ENCODE results near the gene SCD5. TPM values are rescaled to one million over a fixed set of nuclear protein-coding genes. Genes with fewer than 3 reads are reported as not detected.

The SCD5 gene
- total and polyA plus RNA-seq, 2 of the 4 experiments (the other 2 are of a cell fraction): 12.4 to 13.5 TPM

DNA sequence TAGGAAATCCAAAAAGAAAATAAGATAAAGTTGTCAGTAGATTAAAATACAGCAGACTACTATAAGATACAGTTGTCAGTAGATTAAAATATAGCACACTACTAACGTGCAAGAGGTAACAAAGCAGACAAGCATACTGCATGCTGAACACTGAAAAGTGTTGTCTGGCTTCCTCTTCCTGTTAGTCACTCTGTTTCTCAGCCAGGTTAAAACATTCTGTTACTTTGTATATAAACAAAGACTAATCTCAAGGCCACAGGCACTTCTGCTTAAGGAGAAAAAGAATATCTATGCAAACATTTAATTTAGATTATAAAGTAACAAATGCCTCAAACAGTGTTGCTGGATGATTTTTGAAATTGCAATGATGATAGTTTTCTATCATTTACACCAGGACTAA lies 41.0 kb upstream of the SCD5 start:
- Histone ChIP-seq H3K18ac (ENCODE audit: low read depth, low read length) (no peak overlapping the region), H2BK5ac (ENCODE audit: low read depth, low read length, poor library complexity, severe bottlenecking) (no peak overlapping the region), H3K9me3 (ENCODE audit: control insufficient read depth, insufficient read depth, low read length) (no peaks in the 10 kb centered on the region), H4K20me1 (ENCODE audit: insufficient read depth, low read length) (peaks cover 49% of the 10 kb centered on the region), H2AFZ (replicated peaks; ENCODE audit: low read length, poor library complexity) (no peak overlapping the region), H3K56ac (ENCODE audit: extremely low read depth, insufficient read depth, low read length) (no peak overlapping the region), H2BK15ac (ENCODE audit: low read depth, low read length) (no peak overlapping the region), H3K9ac (ENCODE audit: low read depth, low read length) (no peak overlapping the region), H2AK5ac (ENCODE audit: low read depth, low read length) (no peak overlapping the region), H3K4me1 (ENCODE audit: control insufficient read depth, insufficient read depth, low read length) (peaks cover 3% of the 10 kb centered on the region), H3K27ac (ENCODE audit: insufficient read depth, low read length) (no peak overlapping the region), H3K9me1 (ENCODE audit: insufficient read depth, low read length) (peaks cover 9% of the 10 kb centered on the region), H3K23ac (ENCODE audit: low read depth, low read length) (no peak overlapping the region), H2AK9ac (replicated peaks; ENCODE audit: low read depth, low read length, poor library complexity) (no peak overlapping the region), H2BK20ac (ENCODE audit: low read depth, low read length) (no peak overlapping the region), H4K91ac (ENCODE audit: insufficient read depth, low read depth, low read length) (no peak overlapping the region), H3K4me3 (ENCODE audit: insufficient read depth, low read depth, low read length) (no peak overlapping the region), H3K4me2 (ENCODE audit: low read depth, low read length) (no peak overlapping the region), H4K5ac (ENCODE audit: low read depth, low read length) (no peak overlapping the region), H3K27me3 (ENCODE audit: control insufficient read depth, insufficient read depth, low read length) (no peaks in the 10 kb centered on the region), H3K79me1 (ENCODE audit: low read depth in 1 of 2, low read length in 2 of 2) (peaks cover 24 to 54% of the 10 kb centered on the region in 2 experiments), H4K8ac (ENCODE audit: low read depth in 2 of 2, low read length in 2 of 2) (no peak overlapping the region), H3K14ac (replicated peaks; ENCODE audit: low read depth, low read length) (no peak overlapping the region), H3K4ac (ENCODE audit: low read depth, low read length) (no peak overlapping the region), H2BK120ac (ENCODE audit: low read depth, low read length) (no peak overlapping the region), H3K36me3 (ENCODE audit: control insufficient read depth, insufficient read depth, low read length) (peaks cover 53% of the 10 kb centered on the region)
- dilution Hi-C loops (cut with HindIII; ENCODE audit: low sequenced_read_pairs, unreplicated experiment) (no loop called here), intact Hi-C loops (cut with micrococcal nuclease) (loop anchor here (1.0 kb wide), 1 partner anchor 377 kb away; no protein-coding TSS in a partner anchor), in situ Hi-C loops (cut with MboI; ENCODE audit: low sequenced_read_pairs) (no loop called here)
- ATAC-seq (ENCODE audit: low read depth): peak; percentile 71
- ChIA-PET CTCF (no interaction called here), POLR2A (ENCODE audit: unreplicated experiment) (no interaction called here)
- BruUV-seq (replicated peaks): no TSS peak
- DNase-seq: peak; percentile 69
- WGBS, 2 experiments (ENCODE audit: extremely low coverage in 2 of 2, insufficient read length in 1 of 2): no CpG with 5 or more reads among the region's 1 CpG
- TF ChIP-seq BHLHE40 (IDR thresholded peaks at IDR 0.05; ENCODE audit: low read depth, low read length) (0 out of 2 replicates have a peak, but pooled peaks have one; percentile 40), RAD21 (IDR thresholded peaks at IDR 0.05; ENCODE audit: low read length) (no peak)

All from IMR-90 (cell line).